ENCODE data around the gene MLPH.

The MLPH gene

DNA sequence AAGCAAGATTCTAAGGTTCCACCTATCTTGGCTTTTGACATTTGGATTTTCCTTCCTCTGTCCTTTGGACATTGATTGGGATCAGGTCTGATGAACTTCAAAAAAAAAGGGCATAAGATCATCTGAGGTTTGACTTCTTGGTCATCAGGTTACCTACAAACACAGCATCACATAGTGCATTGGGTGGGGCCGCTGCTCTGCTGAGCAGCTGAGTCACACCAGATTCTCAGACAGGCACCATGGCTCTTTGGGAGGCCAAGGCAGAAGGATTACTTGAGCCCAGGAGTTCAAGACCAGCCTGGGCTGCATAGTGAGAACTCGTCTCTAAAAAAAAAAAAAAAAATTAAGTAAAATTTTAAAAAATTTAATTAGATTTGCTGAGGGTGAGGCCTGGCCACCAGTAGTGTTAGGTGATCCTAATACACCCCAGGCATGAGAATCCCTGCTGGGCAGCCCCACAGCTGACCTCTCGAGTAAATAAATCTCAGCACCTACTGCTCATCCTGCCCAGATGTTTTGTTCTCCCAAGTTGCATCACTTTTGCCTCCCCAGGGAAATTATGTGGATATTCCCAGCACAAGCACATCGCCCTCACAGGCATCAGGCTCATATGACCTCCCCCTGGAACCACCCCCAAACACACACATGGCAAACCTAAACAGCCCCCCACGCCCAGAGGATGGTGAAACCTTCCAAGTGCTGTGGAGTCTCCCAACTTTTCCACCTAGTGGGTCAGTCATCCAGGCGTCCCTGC, 5.3 kb downstream of the MLPH start:
- no peak overlapping the region for H3K4me3 ChIP-seq (ENCODE audit: low read length)
- TF ChIP-seq ZNF274 (IDR thresholded peaks at IDR 0.05; ENCODE audit: low read depth, low read length): no peak

- no peak for TF ChIP-seq ZNF274 (IDR thresholded peaks at IDR 0.05; ENCODE audit: low read depth, low read length)
- no peak overlapping the region for H3K4me3 ChIP-seq (ENCODE audit: low read length)
Measured at GRCh38 chr2:237494066-237494465, 7.0 kb downstream of the MLPH start.

DNA sequence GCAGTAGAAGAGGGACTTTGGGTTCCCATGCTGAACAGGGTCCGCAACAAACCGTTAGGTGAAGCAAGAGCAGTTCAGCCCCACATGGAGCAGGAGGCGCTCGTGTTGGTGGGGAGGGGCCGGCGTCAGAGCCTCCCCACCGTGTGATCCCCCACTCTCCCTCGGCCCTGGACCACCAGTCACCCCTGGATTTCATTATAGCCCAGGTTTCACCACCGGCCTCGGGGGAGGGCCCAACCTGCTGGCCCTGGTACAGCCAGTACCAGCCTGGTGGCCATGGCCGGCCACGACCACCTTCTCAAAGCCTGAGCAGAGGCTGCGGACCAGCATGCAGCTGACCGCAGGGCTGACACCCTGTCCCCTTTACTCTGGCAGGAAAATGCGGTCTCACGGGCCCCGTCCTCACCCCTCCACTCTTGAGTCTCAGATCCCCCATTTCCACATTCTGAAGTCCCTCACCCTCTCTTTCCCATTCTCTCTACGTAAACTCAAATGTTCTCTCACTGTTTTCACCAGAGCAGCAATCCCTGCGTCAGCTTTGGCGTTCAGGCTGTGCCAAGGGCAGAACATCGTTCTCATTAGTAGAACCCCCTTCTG, 8.6 kb downstream of the MLPH start:
- no peak overlapping the region for H3K4me3 ChIP-seq (ENCODE audit: low read length)
- TF ChIP-seq ZNF274 (IDR thresholded peaks at IDR 0.05; ENCODE audit: low read depth, low read length): no peak

- TF ChIP-seq ZNF274 (IDR thresholded peaks at IDR 0.05; ENCODE audit: low read depth, low read length): no peak
- H3K4me3 ChIP-seq (ENCODE audit: low read length): no peak overlapping the region
Measured at GRCh38 chr2:237496428-237496827, 9.4 kb downstream of the MLPH start.

DNA sequence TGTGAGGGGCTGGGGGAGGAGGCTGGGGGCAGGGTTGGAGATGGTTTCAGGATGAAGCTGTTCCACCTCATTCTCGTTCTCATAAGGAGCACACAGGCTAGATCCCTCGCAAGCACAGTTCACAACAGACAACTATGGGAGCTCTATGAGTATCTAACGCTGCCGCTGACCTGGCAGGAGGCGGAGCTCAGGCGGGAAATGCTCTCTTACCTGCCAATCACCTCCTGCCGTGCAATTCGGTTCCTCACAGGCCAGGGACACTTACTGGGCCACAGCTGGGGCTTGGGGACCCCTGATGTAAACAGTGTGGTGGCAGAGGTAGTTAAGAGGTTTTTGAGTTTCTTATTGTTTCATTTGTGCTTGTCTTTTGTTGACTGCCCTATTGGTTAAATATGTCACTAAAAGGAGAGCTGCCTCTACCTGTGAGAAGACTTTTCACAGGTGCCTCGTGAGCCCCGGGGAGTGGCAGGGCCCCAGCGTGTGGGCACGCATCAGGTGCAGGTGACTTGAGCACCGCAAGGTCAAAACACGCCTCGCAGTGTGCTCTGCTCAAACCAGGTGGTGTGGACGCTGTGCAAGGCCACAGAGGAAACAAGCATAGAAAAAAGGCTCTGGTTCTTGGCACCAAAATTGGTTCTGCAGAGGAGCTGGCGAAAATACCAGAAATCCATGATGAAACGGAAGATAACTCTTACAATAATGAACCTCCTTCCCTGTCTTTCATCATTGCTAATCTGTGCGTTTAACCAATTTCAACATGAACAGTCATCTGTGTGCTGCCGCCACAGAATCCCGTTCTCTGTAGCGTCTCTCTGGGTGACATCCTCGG, 10.2 kb downstream of the MLPH start:
- TF ChIP-seq ZNF274 (IDR thresholded peaks at IDR 0.05; ENCODE audit: low read depth, low read length): no peak
- no peak overlapping the region for H3K4me3 ChIP-seq (ENCODE audit: low read length)

GRCh38 chr2:237497838-237498186, 10.8 kb downstream of the MLPH start:
- no peak for TF ChIP-seq ZNF274 (IDR thresholded peaks at IDR 0.05; ENCODE audit: low read depth, low read length)
- no peak overlapping the region for H3K4me3 ChIP-seq (ENCODE audit: low read length)

DNA sequence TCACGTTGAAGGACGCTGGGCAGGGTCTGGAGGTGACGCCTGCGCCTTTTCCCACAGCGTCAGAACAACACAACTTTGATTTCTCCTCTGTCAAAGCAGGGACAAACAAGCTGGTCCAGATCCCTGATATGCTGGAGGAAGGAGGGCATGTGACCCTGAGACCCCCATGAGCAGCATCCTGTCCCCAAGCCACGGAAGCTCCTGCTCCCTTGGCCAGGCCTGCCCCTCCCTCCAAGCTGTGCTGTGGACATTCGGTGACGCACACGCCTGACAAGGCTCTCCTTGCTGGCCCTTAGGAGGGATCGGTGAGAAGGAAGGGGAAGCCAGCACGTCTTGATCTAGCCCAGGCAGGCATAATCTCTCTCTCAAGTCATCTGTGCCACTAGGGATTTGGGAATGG, 11.3 kb downstream of the MLPH start:
- no peak overlapping the region for H3K4me3 ChIP-seq (ENCODE audit: low read length)

DNA sequence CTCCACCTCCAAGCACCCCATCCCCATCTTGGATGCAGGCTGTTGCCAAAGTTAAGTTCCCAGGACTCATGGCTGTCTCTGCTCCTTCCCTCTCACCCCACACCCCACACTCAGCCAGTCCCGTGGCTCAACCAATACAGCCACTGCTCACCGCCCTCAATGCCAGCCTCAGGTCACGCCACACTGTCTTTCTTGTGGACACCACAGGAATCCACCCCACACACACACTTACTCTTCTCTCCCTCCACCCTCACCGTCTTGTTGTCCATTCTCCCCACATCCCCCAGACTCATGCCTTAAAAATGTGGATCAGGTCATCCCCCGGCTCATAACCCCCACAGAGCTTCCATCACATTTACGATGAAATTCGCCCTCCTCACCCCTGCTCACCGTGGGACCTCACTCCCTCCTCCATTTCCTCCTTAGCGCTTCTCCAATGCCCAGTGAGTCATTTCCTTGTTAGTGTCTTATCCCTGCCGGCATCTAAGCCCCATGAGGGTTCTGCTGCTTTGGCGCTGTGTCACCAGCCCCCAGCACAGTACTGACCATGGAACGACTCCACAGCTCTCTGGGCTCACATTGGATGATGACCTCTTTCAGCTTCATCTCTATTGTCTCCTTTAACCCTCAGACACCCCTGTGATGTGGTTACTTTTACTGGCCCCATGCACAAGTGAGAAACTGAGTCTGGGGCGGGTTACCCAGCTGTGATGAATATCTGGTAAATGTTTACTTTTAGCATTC, 13.8 kb downstream of the MLPH start:
- no peak for TF ChIP-seq ZNF274 (IDR thresholded peaks at IDR 0.05; ENCODE audit: low read depth, low read length)
- no peak overlapping the region for H3K4me3 ChIP-seq (ENCODE audit: low read length)

More for the DNA sequence above, 11.3 kb downstream of the MLPH start:
- no peak for TF ChIP-seq ZNF274 (IDR thresholded peaks at IDR 0.05; ENCODE audit: low read depth, low read length)

DNA sequence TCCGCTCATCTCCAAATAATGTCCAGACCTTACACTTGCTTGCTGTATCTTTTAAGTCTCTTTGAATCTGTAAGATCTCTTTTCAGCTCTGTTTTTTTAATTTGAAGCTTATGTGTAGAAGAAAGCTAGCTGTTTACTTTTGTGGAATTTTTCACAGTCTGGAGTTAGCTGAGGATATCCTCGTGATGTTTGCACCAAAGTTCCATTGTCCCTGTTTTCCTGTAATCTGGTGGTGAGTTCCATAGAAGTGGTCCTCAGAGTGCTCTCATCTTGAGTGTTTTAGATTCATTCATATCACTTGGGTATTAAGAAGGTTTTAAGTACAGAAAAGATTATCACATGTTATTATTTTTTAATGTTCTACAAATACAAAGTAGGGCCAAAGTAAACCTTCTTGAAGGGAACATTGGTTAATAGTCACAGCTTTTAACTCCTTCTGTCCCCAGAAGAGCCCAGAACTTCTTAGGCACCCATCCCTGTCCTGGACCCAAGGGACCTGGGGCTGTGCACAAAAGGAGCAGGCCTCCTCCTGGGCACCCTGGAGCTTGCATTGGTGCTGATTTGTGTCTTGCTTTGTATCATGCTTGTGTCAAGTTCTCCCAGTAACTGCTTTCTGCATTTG, 15.0 kb downstream of the MLPH start:
- H3K4me3 ChIP-seq (ENCODE audit: low read length): no peak overlapping the region
- TF ChIP-seq ZNF274 (IDR thresholded peaks at IDR 0.05; ENCODE audit: low read depth, low read length): no peak

GRCh38 chr2:237503201-237503600, 16.1 kb downstream of the MLPH start:
- TF ChIP-seq ZNF274 (IDR thresholded peaks at IDR 0.05; ENCODE audit: low read depth, low read length): no peak

GRCh38 chr2:237505188-237505939, 18.3 kb downstream of the MLPH start:
- TF ChIP-seq ZNF274 (IDR thresholded peaks at IDR 0.05; ENCODE audit: low read depth, low read length): no peak
- H3K4me3 ChIP-seq (ENCODE audit: low read length): no peak overlapping the region

More at GRCh38 chr2:237503201-237503600, 16.1 kb downstream of the MLPH start:
- H3K4me3 ChIP-seq (ENCODE audit: low read length): no peak overlapping the region

- no peak for TF ChIP-seq ZNF274 (IDR thresholded peaks at IDR 0.05; ENCODE audit: low read depth, low read length)
Measured at GRCh38 chr2:237507512-237507911, 20.5 kb downstream of the MLPH start.

GRCh38 chr2:237508361-237508760, 21.3 kb downstream of the MLPH start:
- TF ChIP-seq ZNF274 (IDR thresholded peaks at IDR 0.05; ENCODE audit: low read depth, low read length): no peak
- H3K4me3 ChIP-seq (ENCODE audit: low read length): no peak overlapping the region

More at GRCh38 chr2:237507512-237507911, 20.5 kb downstream of the MLPH start:
- no peak overlapping the region for H3K4me3 ChIP-seq (ENCODE audit: low read length)
